22Rv1 (cell line): Measurements from ENCODE around the gene ATF1.
"Not testable (repeated sequence)": the region's sequence is repeated elsewhere in the genome, so short reads cannot be mapped to it uniquely, and the experiment has no call there.

Experiments
- H3K27ac ChIP-seq: fragments of 450-650 bp; 2 replicates; pipeline ENCODE4 v1.5.1; 2017
- ZFX ChIP-seq: fragments of 450-650 bp; IDR thresholded peaks from 2 replicates; pipeline ENCODE4 v1.6.1; 2017; ENCODE audit warnings: antibody characterized with exemption, borderline replicate concordance
- TF ChIP-seq, protein P1 (sequence below): fragments of 450-650 bp; IDR thresholded peaks from 2 replicates; pipeline ENCODE4 v1.5.1; 2017; ENCODE audit warnings: mild to moderate bottlenecking

Gene ATF1

DNA sequence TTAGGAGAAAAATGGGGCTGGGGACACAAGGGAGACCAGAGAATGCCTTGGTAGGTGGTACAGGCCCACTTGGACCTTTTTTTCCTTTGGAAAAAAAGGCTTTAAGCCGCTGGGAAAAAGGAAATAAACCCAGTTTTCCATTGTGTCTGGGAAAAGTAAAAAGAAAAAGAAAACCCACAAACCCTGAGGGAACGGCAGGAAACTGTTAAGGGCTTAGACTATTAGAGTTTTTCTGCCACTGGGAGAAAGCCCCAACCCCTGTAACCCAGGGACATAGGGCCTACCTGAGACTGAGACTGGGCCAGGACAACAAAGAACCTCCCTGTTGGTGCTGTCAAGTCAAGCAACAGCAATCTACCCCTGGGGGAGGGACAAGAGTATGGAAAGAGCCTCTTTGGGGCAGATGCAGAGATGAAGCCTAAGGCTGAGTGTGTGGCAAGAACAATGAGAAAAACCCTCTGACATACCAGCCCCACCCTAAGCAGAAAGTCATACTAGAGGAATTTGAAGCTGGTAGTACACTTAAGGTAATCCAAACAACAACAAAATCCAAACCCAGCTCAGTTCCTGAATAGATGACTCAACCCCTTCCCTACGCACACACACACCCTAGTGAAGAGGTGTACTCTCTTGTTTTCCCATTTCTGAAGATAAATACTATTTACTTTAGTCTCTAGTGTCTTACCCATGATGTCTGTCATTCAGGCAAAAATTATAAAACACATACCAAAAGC is 22.8 kb downstream of the ATF1 start:
- peak overlapping the region; percentile 46 for H3K27ac ChIP-seq
- TF ChIP-seq ZFX, result no peak
- TF ChIP-seq, protein P1, sequence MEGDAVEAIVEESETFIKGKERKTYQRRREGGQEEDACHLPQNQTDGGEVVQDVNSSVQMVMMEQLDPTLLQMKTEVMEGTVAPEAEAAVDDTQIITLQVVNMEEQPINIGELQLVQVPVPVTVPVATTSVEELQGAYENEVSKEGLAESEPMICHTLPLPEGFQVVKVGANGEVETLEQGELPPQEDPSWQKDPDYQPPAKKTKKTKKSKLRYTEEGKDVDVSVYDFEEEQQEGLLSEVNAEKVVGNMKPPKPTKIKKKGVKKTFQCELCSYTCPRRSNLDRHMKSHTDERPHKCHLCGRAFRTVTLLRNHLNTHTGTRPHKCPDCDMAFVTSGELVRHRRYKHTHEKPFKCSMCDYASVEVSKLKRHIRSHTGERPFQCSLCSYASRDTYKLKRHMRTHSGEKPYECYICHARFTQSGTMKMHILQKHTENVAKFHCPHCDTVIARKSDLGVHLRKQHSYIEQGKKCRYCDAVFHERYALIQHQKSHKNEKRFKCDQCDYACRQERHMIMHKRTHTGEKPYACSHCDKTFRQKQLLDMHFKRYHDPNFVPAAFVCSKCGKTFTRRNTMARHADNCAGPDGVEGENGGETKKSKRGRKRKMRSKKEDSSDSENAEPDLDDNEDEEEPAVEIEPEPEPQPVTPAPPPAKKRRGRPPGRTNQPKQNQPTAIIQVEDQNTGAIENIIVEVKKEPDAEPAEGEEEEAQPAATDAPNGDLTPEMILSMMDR, result no peak

DNA sequence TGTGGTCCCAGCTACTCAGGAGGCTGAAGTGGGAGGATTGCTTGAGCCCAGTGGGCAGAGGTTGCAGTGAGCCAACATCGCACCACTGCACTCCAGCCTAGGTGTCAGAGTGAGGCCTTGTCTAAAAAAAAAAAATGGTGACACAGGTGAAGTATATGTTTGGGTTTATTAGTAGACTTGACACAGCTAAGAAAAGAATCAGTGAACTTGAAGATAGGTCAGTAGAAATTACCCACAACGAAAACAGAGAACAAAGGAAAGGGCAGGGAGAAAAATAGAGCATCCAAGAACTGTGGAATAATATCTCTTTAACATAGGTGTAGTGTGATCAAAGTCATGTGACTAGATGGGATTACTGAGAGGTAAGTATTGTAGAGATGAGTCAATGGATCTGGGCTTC is 23.7 kb downstream of the ATF1 start:
- H3K27ac ChIP-seq, result peak overlapping the region; percentile 46
- TF ChIP-seq, protein P1, result no peak
- no peak for TF ChIP-seq ZFX

DNA sequence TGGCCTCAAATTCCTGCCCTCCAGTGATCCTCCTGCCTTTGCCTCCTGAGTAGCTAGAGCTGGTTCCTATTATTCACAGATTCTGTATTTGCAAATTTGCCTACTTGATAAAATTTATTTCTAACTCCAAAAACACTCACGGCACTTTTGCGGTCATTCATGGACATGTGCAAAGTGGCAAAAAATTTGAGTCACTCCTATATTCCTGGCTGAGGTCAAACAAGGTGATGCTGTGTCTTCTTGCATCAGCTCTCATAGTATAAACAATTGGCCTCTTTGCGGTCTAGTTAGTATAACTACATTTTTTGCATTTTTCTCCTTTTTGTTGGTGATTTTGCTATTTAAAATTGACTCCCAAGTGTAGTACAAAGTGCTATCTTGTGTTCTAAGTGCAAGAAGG is 24.7 kb downstream of the ATF1 start:
- no peak for TF ChIP-seq ZFX
- TF ChIP-seq, protein P1, result no peak
- H3K27ac ChIP-seq, result no peak overlapping the region

DNA sequence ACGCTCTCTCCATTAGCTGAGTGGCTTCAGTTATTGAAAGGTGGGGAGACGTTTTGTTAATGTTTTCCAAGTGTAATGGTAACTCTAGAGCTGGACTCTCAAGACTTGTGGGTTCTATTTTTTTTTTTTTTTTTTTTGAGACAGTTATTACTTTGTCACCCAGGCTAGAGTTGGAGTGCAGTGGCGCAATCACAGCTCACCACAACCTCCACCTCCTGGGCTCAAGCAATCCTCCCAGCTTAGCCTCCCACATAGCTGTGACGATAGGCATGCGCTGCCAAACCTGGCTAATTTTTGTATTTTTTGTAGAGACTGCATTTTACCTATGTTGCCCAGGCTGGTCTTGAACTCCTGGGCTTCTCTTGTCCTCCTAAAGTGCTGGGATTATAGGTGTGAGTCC is 26.2 kb downstream of the ATF1 start:
- H3K27ac ChIP-seq, result no peak overlapping the region
- TF ChIP-seq, protein P1, result no peak
- TF ChIP-seq ZFX, result no peak

DNA sequence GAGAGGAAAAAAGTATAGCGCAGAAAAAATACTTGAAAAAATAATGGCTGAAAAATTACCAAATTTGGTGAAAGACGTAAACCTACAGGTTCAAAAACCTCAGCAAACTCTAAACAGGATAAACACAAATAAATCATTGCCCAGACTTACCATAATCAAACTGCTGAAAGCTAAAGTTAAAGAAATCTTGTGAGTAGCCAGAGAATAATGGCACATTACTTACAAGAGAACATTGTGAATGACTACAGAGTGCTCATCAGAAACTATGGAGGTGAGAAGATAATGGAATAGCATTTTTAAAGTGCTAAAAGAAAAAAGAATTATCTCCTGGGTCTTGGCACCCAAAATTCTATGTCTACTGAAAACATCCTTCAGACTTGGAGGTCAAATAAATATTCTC is 36.0 kb downstream of the ATF1 start:
- TF ChIP-seq, protein P1, result no peak
- TF ChIP-seq ZFX, result no peak
- H3K27ac ChIP-seq, result no peak overlapping the region

DNA sequence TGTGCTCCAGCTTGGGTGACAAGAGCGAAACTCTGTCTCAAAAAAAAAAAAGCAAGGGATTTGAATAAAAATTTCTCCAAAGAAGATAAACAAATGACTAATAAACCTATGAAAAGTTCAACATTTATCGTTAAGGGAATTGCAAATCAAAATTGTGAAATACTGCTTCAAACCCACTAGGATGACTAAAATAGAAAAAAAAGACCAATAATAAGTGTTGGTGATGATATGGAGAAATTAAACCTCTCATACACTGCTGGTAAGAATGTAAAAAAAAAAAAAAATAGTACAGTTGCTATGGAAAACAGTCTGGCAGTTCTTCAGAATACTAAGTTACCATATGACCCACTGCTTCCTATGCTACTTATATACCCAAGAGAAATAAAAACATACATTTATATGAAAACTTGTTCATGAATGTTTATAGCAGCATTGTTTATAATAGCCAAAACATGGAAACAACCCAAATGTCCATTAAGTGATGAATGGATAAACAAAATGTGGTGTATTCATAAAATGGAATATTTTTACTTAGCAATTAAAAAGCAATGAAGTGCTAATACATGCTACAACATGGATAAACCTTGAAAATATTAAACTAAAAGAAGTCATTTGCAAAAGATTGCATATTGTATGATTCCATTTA is 39.5 kb downstream of the ATF1 start:
- TF ChIP-seq, protein P1, result no peak
- TF ChIP-seq ZFX, result no peak
- H3K27ac ChIP-seq, result no peak overlapping the region

DNA sequence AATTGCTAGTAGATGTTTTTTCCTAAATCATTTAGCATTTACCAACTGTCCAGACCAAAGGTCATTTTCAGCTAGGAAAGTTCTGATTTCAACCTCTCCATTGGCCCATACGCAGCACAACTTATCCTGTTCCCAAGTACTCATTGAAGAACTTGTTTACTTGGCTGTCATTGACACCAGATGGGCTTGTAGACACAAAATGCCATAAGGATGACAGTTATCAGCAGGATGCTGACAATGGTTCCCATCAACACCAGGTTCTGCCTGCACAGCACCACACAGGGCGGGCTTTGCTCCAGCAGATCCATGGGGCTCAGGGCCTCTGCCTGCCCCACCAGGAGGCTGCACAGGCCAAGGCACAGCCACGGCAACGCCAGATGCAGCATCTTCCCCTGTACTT is 42.3 kb downstream of the ATF1 start:
- TF ChIP-seq ZFX, result no peak
- TF ChIP-seq, protein P1, result no peak
- no peak overlapping the region for H3K27ac ChIP-seq

DNA sequence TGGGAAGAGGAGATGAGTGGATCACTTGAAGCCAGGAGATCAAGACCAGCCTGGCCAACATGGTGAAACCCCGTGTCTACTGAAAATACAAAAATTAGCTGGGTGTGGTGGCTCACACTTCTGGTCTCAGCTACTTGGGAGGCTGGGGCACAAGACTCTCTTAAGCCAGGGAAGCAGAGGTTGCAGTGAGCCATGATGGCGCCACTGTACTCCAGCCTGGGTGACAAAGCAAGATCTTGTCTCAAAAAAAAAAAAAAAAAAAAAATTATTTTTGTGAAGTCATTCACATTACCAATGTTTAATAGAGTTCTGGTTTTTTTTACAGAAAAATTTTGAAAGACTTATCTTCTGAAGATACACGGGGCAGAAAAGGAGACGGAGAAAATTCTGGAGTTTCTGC is 45.2 kb downstream of the ATF1 start:
- H3K27ac ChIP-seq, result not testable (repeated sequence)

DNA sequence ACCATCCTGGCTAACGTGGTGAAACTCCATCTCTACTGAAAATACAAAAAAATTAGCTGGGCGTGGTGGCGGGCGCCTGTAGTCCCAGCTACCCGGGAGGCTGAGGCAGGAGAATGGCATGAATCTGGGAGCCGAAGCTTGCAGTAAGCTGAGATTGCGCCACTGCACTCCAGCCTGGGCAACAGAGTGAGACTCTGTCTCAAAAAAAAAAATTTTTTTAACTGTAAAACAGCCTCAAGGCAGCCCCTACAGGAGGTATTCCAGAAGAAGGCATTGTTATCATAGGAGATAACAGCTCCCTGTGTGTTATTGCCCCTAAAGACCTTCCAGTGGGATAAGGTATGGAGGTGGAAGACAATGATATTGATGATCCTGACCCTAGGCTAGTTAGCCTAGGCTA is 51.0 kb downstream of the ATF1 start:
- H3K27ac ChIP-seq, result not testable (repeated sequence)
